IMR-90 (cell line): Measurements from ENCODE around the gene RSRC1.

Experiments
- CTCF ChIP-seq: conservative IDR thresholded peaks from 2 replicates; pipeline ENCODE4 v1.5.1; 2012; ENCODE audit warnings: mild to moderate bottlenecking, low read depth, low read length, improper control_type of control experiment
- POLR2A ChIP-seq: IDR thresholded peaks from 2 replicates; pipeline ENCODE4 v1.6.1; 2012; ENCODE audit warnings: mild to moderate bottlenecking, low read depth, low read length
- RCOR1 ChIP-seq: IDR thresholded peaks from 2 replicates; pipeline ENCODE4 v1.6.1; 2012; ENCODE audit warnings: mild to moderate bottlenecking, low read length, improper control_type of control experiment; ENCODE audit not compliant: insufficient replicate concordance
- RFX5 ChIP-seq: IDR thresholded peaks from 2 replicates; pipeline ENCODE4 v1.8.0; 2012; ENCODE audit warnings: low read depth, mild to moderate bottlenecking, low read length, moderate library complexity

GRCh38 chr3:158508481-158508880, 398.6 kb downstream of the RSRC1 start:
- TF ChIP-seq CTCF (no peak), RCOR1 (no peak), RFX5 (no peak), POLR2A (no peak)
